ENCODE data around the gene AICDA. TPM values are rescaled to one million over a fixed set of nuclear protein-coding genes. Genes with fewer than 3 reads are reported as not detected.

The AICDA gene
- total RNA-seq, 1 donor from 2014 or later = 0.96 TPM

GRCh38 chr12:8556531-8557097, 56.0 kb downstream of the AICDA start:
- no peak for DNase-seq (ENCODE audit: low spot score)

GRCh38 chr12:8554451-8555195, 58.0 kb downstream of the AICDA start:
- DNase-seq (ENCODE audit: low spot score) = no peak

GRCh38 chr12:8553088-8553627, 59.5 kb downstream of the AICDA start:
- DNase-seq (ENCODE audit: low spot score) = no peak

Other genes starting within 250 kb of the AICDA start
- gene CLEC6A, start 156.9 kb downstream of the AICDA start, total RNA-seq (ENCODE audit: insufficient read depth, low replicate concordance) = 3.9 TPM
- gene CLEC4D, start 99.4 kb downstream of the AICDA start, total RNA-seq (ENCODE audit: insufficient read depth, low replicate concordance) = 1.2 TPM
- gene CLEC4E, start 72.0 kb downstream of the AICDA start, total RNA-seq (ENCODE audit: insufficient read depth, low replicate concordance) = 0.48 TPM
- 53.0 TPM for gene MFAP5, start 50.0 kb upstream of the AICDA start, total RNA-seq (ENCODE audit: insufficient read depth, low replicate concordance)
- gene RIMKLB, start 85.1 kb upstream of the AICDA start, total RNA-seq (ENCODE audit: insufficient read depth, low replicate concordance) = 72.2 TPM
- gene A2ML1, start 209.8 kb upstream of the AICDA start, total RNA-seq (ENCODE audit: insufficient read depth, low replicate concordance) = 21.2 TPM